ENCODE data around the gene C1QC.

The C1QC gene

GRCh38 chr1:22680726-22681125, 37.3 kb downstream of the C1QC start:
- DNase-seq (ENCODE audit: low read depth): no peak

- DNase-seq (ENCODE audit: low read depth): no peak
Measured at GRCh38 chr1:22681556-22682276, 38.3 kb downstream of the C1QC start.

GRCh38 chr1:22683547-22683946, 40.1 kb downstream of the C1QC start:
- DNase-seq (ENCODE audit: low read depth): no peak

GRCh38 chr1:22685591-22686059, 42.2 kb downstream of the C1QC start:
- no peak for DNase-seq (ENCODE audit: low read depth)

- no peak for DNase-seq (ENCODE audit: low read depth)
Measured at GRCh38 chr1:22687191-22687590, 43.8 kb downstream of the C1QC start.

GRCh38 chr1:22688466-22688865, 45.0 kb downstream of the C1QC start:
- no peak for DNase-seq (ENCODE audit: low read depth)

- DNase-seq (ENCODE audit: low read depth): no peak
Measured at GRCh38 chr1:22689505-22689904, 46.1 kb downstream of the C1QC start.

GRCh38 chr1:22691031-22691753, 47.8 kb downstream of the C1QC start:
- no peak for DNase-seq (ENCODE audit: low read depth)

GRCh38 chr1:22694172-22694571, 50.7 kb downstream of the C1QC start:
- no peak for DNase-seq (ENCODE audit: low read depth)

GRCh38 chr1:22696610-22697009, 53.2 kb downstream of the C1QC start:
- DNase-seq (ENCODE audit: low read depth): no peak

All from stimulated activated CD8-positive, alpha-beta memory T cell treated with anti-CD3 and anti-CD28 coated beads, Interleukin-15, amount 100 ng/mL, for 24 hours (primary cell).